OCI-LY3 (cell line): ENCODE results near the gene SSU72.
A peak's percentile ranks its signal among the peaks of the same experiment; 100 is the strongest.

Experiments
- H2AFZ ChIP-seq: fragments of 200-600, 300-600 bp; shearing (Covaris generic); 2 replicates; pipeline ENCODE4 v1.6.0; 2014; ENCODE audit warnings: antibody characterized with exemption, low read depth, low read length
- H3K27ac ChIP-seq: fragments of 200-600, 300-600 bp; sonication (generic); 2 replicates; pipeline ENCODE4 v1.5.1; 2014; ENCODE audit warnings: mild to moderate bottlenecking, low read length, moderate library complexity, mixed read lengths
- H3K27me3 ChIP-seq: fragments of 200-600, 300-600 bp; sonication (generic); 2 replicates; pipeline ENCODE4 v1.6.1; 2014; ENCODE audit warnings: low read depth, low read length, mixed read lengths
- H3K36me3 ChIP-seq: fragments of 200-600, 300-600 bp; sonication (generic); replicated peaks from 2 replicates; pipeline ENCODE3; 2014; ENCODE audit warnings: low read depth, low read length, mixed read lengths
- H3K4me1 ChIP-seq: fragments of 300-600, 200-600 bp; sonication (generic); 2 replicates; pipeline ENCODE4 v1.6.1; 2014; ENCODE audit warnings: low read length, mixed read lengths
- H3K4me2 ChIP-seq: fragments of 200-600, 300-600 bp; sonication (generic); 2 replicates; pipeline ENCODE4 v1.6.1; 2014; ENCODE audit warnings: low read length, mixed read lengths
- H3K4me3 ChIP-seq: fragments of 300-600, 200-600 bp; sonication (generic); 2 replicates; pipeline ENCODE4 v1.5.1; 2014; ENCODE audit warnings: antibody characterized with exemption, mild to moderate bottlenecking, low read length, moderate library complexity
- H3K79me2 ChIP-seq: fragments of 300-600, 200-600 bp; shearing (Covaris generic); 2 replicates; pipeline ENCODE4 v1.6.1; 2014; ENCODE audit warnings: mild to moderate bottlenecking, low read length, mixed read lengths
- H3K9ac ChIP-seq: fragments of 300-600, 200-600 bp; shearing (Covaris generic); 2 replicates; pipeline ENCODE4 v1.6.0; 2014; ENCODE audit warnings: mild to moderate bottlenecking, low read length, moderate library complexity
- H3K9me3 ChIP-seq: fragments of 200-600, 300-600 bp; shearing (Covaris generic); 2 replicates; pipeline ENCODE4 v1.6.1; 2014; ENCODE audit warnings: low read length, mixed read lengths; ENCODE audit not compliant: insufficient read depth
- H4K20me1 ChIP-seq: fragments of 200-600, 300-600 bp; sonication (generic); 2 replicates; pipeline ENCODE4 v1.6.1; 2016; ENCODE audit warnings: low read length, mixed read lengths; ENCODE audit not compliant: insufficient read depth
- CTCF ChIP-seq: fragments of 200-600, 300-600 bp; sonication (generic); IDR thresholded peaks from 2 replicates; pipeline ENCODE4 v1.5.1; 2014; ENCODE audit warnings: antibody characterized with exemption, low read length, low read depth
- EZH2phosphoT487 ChIP-seq: fragments of 200-600 bp; shearing (Covaris generic); IDR thresholded peaks from 2 replicates; pipeline ENCODE4 v1.6.1; 2018; ENCODE audit warnings: antibody characterized with exemption, mixed run types, low read depth

The SSU72 gene

DNA sequence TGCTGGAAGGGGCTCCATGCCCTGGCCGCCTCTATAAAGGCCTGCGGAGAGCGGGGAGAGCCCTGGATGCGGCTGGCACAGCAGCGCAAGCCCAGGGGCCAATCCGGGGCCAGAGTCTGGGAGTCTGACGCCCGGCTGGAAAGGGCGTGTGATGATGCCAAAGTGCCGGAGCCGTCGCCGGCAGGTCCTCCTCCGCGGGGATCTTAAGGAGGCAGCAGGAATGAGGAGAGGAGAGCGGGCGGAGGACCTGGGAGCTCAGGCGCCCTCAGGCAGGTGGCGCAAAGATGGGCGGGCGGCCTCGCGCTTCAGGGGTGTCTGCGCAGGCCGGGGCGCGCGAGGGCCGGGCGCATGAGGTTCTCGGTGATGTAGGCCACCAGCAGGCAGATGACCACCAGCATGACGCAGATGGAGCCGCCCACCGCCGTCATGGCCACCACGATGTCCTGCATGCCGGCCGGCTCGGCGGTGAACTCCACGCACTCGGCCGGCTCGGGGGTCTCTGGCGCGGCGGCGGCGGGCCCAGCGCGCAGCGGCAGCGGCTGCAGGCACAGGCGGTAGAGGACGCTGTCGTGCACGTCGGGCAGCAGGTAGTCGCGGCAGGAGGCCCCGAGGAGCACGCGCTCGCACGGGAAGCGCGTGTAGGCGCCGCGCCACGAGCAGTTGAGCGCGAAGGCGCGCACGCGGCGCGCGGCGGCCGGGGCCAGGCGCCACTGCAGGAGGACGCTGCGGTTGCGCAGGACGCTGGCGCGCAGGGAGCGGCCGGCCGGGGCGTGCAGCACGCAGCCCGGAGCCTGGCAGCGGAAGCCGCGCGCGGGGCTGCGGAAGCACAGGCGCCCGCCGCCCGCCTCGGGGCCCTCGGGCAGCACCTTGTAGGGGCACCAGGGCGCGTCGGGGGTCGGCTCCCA is 24.6 kb upstream of the SSU72 start:
- Histone ChIP-seq H3K4me1 (peaks cover 33% of the 10 kb centered on the region), H3K36me3 (no peaks in the 10 kb centered on the region), H3K4me2 (no peak overlapping the region), H2AFZ (no peak overlapping the region), H3K27ac (no peak overlapping the region), H3K9me3 (no peaks in the 10 kb centered on the region), H3K79me2 (no peaks in the 10 kb centered on the region), H3K27me3 (peaks cover 12% of the 10 kb centered on the region; the same call in 1 of the 2 replicates), H3K4me3 (no peak overlapping the region), H4K20me1 (no peaks in the 10 kb centered on the region), H3K9ac (no peak overlapping the region)
- TF ChIP-seq EZH2phosphoT487 (no peak), CTCF (no peak)

GRCh38 chr1:1598720-1599029 is 24.0 kb upstream of the SSU72 start:
- no peaks in the 10 kb centered on the region for H3K9me3 ChIP-seq
- no peak overlapping the region for H3K4me2 ChIP-seq
- H3K27me3 ChIP-seq: peaks cover 12% of the 10 kb centered on the region; the same call in 1 of the 2 replicates
- TF ChIP-seq CTCF: no peak
- no peak for TF ChIP-seq EZH2phosphoT487
- no peak overlapping the region for H3K9ac ChIP-seq
- H4K20me1 ChIP-seq: no peaks in the 10 kb centered on the region
- H3K27ac ChIP-seq: no peak overlapping the region
- no peaks in the 10 kb centered on the region for H3K36me3 ChIP-seq
- H2AFZ ChIP-seq: no peak overlapping the region
- no peak overlapping the region for H3K4me3 ChIP-seq
- peaks cover 30% of the 10 kb centered on the region for H3K4me1 ChIP-seq
- no peaks in the 10 kb centered on the region for H3K79me2 ChIP-seq

DNA sequence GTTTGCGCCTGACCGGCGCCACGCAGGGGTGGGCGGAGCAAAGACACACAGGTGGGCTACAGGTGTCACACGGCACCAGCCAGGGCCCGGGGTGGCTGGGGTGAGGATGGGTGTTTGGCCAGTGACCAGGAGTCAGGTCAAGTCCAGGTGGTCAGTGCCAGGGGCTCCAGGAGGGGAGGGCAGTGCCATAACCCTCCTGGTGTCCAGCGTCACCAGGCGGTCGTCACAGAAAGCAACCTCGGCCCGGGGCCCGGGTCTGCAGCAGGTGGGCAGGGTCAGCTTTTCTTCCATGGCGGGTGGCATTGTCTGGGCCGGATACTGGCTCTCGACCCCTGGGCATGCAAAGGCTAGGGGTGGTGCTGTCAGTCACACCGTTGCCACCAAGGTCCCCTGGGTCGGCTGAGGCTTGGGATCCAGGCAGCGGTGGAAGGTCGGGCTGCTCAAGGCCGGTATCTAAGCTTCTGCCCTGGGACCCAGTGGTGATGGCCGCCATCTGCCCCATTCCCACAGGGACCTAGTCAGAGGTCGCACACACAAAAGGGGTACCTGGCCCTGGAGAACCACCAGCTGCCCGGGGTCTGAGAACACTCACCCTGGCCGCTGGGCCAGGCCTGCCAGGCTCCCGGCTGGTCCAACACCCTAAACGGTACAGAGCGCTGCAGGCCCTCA is 23.5 kb upstream of the SSU72 start:
- no peaks in the 10 kb centered on the region for H3K36me3 ChIP-seq
- no peaks in the 10 kb centered on the region for H3K9me3 ChIP-seq
- H3K27ac ChIP-seq: no peak overlapping the region
- no peaks in the 10 kb centered on the region for H3K79me2 ChIP-seq
- peaks cover 25% of the 10 kb centered on the region for H3K4me1 ChIP-seq
- peaks cover 12% of the 10 kb centered on the region; the same call in 1 of the 2 replicates for H3K27me3 ChIP-seq
- 0 out of 2 replicates have a peak overlapping the region, but pooled peaks have one; percentile 39 for H2AFZ ChIP-seq
- H3K9ac ChIP-seq: no peak overlapping the region; the same call in 1 of the 2 replicates
- TF ChIP-seq CTCF (no peak), EZH2phosphoT487 (no peak)
- no peaks in the 10 kb centered on the region for H4K20me1 ChIP-seq
- H3K4me2 ChIP-seq: peak overlapping the region; percentile 85
- H3K4me3 ChIP-seq: peak overlapping the region; percentile 66; the same call in 1 of the 2 replicates

DNA sequence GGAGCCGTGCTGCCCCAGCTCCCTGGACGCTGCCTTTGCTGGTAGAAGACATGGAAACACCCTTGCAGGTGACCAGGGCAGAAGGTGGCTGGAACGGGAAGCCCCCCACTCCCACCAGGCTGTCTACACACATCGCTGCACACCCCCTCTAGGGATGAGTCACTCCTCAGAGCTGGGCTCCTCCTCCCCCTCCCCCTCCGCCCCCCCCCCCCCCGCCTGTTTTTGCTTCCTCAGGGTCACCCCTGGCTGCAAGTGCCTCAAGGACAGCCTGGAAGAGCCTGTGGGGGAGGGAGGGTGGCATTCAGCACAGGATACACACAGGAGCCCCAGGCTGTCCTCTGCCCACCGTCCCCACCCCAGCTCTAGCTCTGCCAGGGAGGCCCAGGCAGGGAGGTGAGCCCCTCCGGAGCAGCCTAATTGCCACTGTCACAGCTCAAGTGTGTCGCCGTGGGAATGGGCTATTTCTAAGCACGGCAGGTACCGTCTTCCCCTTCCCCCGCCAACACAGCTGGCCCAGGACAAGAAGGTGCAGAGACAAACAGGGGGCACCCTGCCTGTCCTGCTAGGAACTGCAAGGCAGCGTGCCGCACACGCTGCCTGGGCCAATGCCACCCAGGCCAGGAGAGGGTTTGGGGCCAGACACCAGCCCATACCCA is 22.7 kb upstream of the SSU72 start:
- Histone ChIP-seq H3K9me3 (no peaks in the 10 kb centered on the region), H3K79me2 (no peaks in the 10 kb centered on the region), H4K20me1 (no peaks in the 10 kb centered on the region), H3K4me1 (peaks cover 17% of the 10 kb centered on the region), H3K9ac (peak overlapping the region; percentile 30; the same call in 1 of the 2 replicates), H3K4me3 (peak overlapping the region; percentile 66; the same call in 1 of the 2 replicates), H3K4me2 (peak overlapping the region; percentile 85), H3K27ac (no peak overlapping the region), H3K36me3 (no peaks in the 10 kb centered on the region), H2AFZ (peak overlapping the region; percentile 76; the same call in 1 of the 2 replicates), H3K27me3 (peaks cover 12% of the 10 kb centered on the region; the same call in 1 of the 2 replicates)
- TF ChIP-seq EZH2phosphoT487: no peak
- TF ChIP-seq CTCF: peak; percentile 32
